ENCODE results near the gene DDX10.

DNA sequence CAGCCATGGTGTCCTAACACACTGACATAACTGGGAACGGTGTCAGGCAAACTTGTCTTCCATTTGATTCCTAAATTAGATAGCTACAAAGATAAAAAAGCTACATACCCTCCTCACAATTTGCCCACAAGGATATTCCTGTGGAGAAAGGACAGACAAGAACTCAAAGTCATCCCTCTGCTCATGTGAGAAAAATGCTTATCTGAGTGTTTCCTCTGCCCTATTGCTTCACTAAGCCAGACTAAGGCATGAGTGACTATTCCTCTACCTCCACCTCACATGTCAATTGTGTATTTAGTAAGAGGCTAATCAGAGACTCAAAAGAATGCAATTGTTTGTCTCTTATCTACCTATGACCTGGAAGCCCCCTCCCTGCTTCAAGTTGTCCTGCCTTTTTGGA lies 247.7 kb downstream of the DDX10 start:
- TF ChIP-seq CTCF (IDR thresholded peaks at IDR 0.05; ENCODE audit: insufficient read depth, low read depth, low read length) (no peak), EZH2 (IDR thresholded peaks at IDR 0.05; ENCODE audit: insufficient read depth, low read length) (no peak)
